Osteocyte (in vitro differentiated cells): ENCODE results near the gene PIMREG. TPM values are rescaled to one million over a fixed set of nuclear protein-coding genes. Genes with fewer than 3 reads are reported as not detected.

Experiments used
- DNase-seq: peaks from one replicate; pipeline ENCODE4 v3.0.0; 2021; ENCODE audit warnings: mixed read lengths; ENCODE audit not compliant: unreplicated experiment; ENCODE audit errors: extremely low spot score
- H3K27ac Mint-ChIP-seq: one replicate; pipeline ENCODE4 v1.8.0; 2021; ENCODE audit warnings: mild to moderate bottlenecking, mixed read lengths; ENCODE audit not compliant: unreplicated experiment
- H3K27me3 Mint-ChIP-seq: one replicate; pipeline ENCODE4 v1.8.0; 2021; ENCODE audit warnings: mixed read lengths; ENCODE audit not compliant: unreplicated experiment
- H3K36me3 Mint-ChIP-seq: one replicate; pipeline ENCODE4 v1.8.0; 2021; ENCODE audit warnings: mixed read lengths; ENCODE audit not compliant: unreplicated experiment
- H3K4me1 Mint-ChIP-seq: one replicate; pipeline ENCODE4 v1.8.0; 2021; ENCODE audit warnings: mixed read lengths; ENCODE audit not compliant: unreplicated experiment
- H3K4me3 Mint-ChIP-seq: one replicate; pipeline ENCODE4 v1.8.0; 2021; ENCODE audit warnings: mild to moderate bottlenecking, moderate library complexity, mixed read lengths; ENCODE audit not compliant: unreplicated experiment
- H3K9me3 Mint-ChIP-seq: one replicate; pipeline ENCODE4 v1.8.0; 2021; ENCODE audit warnings: mixed read lengths; ENCODE audit not compliant: unreplicated experiment
- CTCF ChIP-seq: fragments of 200-600 bp; sonication (generic); IDR thresholded peaks from 2 replicates; pipeline ENCODE4 v1.5.0; 2021; ENCODE audit warnings: antibody characterized with exemption, mild to moderate bottlenecking, moderate library complexity
- long read RNA-seq: library from polyadenylated mRNA; unstranded; transcript quantifications from one replicate; pipeline ENCODE4 v2.0.0, GENCODE V29; 2021
- total RNA-seq: library from RNA; stranded (reverse); gene quantifications from 2 replicates; pipeline ENCODE4 v1.2.1, GENCODE V29; 2021

Gene PIMREG
- total RNA-seq, result 8.0 and 8.9 TPM in 2 replicates
- long read RNA-seq, transcript PIMREG-205 (6 exons, 1,948 nt), result major isoform, 20 of 22 reads
- long read RNA-seq, partial matches to known transcripts, result 0 of 22 reads
- long read RNA-seq, other reads (novel, unspliced or antisense), result 2 of 22 reads

GRCh38 chr17:6443692-6444570 is at the start of gene PIMREG:
Gene PIMREG (plus strand): TSS chr17:6444455. CDS start chr17:6445111, 656 bp downstream.
- H3K9me3 Mint-ChIP-seq, result no peaks in the 10 kb centered on the region
- peak within 1 kb of the TSS; percentile 94 for H3K27ac Mint-ChIP-seq
- peak; percentile 98 for DNase-seq
- no peak for TF ChIP-seq CTCF
- peak within 1 kb of the TSS; percentile 98 for H3K4me3 Mint-ChIP-seq
- H3K36me3 Mint-ChIP-seq, result no peaks in the 10 kb centered on the region
- peaks cover 21% of the 10 kb centered on the region for H3K27me3 Mint-ChIP-seq
- peaks cover 12% of the 10 kb centered on the region for H3K4me1 Mint-ChIP-seq

GRCh38 chr17:6398955-6399354 is 45.3 kb upstream of the PIMREG start:
- TF ChIP-seq CTCF, result no peak
- Mint-ChIP-seq H3K4me3 (no peak overlapping the region), H3K27ac (no peak overlapping the region), H3K27me3 (peaks cover 19% of the 10 kb centered on the region), H3K4me1 (no peaks in the 10 kb centered on the region), H3K9me3 (no peaks in the 10 kb centered on the region), H3K36me3 (no peaks in the 10 kb centered on the region)
- DNase-seq, result no peak

GRCh38 chr17:6402258-6402657 is 42.0 kb upstream of the PIMREG start:
- no peaks in the 10 kb centered on the region for H3K9me3 Mint-ChIP-seq
- no peak overlapping the region for H3K27ac Mint-ChIP-seq
- TF ChIP-seq CTCF, result no peak
- no peak for DNase-seq
- H3K4me1 Mint-ChIP-seq, result no peaks in the 10 kb centered on the region
- peaks cover 15% of the 10 kb centered on the region for H3K27me3 Mint-ChIP-seq
- H3K36me3 Mint-ChIP-seq, result peaks cover 1% of the 10 kb centered on the region
- H3K4me3 Mint-ChIP-seq, result no peak overlapping the region

- no peak for DNase-seq
- Mint-ChIP-seq H3K36me3 (peaks cover 1% of the 10 kb centered on the region), H3K9me3 (no peaks in the 10 kb centered on the region), H3K27ac (no peak overlapping the region), H3K27me3 (peaks cover 12% of the 10 kb centered on the region), H3K4me3 (no peak overlapping the region), H3K4me1 (no peaks in the 10 kb centered on the region)
- TF ChIP-seq CTCF, result no peak
Measured at GRCh38 chr17:6408276-6408675, 36.0 kb upstream of the PIMREG start.

- no peaks in the 10 kb centered on the region for H3K9me3 Mint-ChIP-seq
- H3K27me3 Mint-ChIP-seq, result peaks cover 9% of the 10 kb centered on the region
- no peak overlapping the region for H3K27ac Mint-ChIP-seq
- no peak for TF ChIP-seq CTCF
- no peak for DNase-seq
- H3K4me3 Mint-ChIP-seq, result no peak overlapping the region
- H3K4me1 Mint-ChIP-seq, result no peaks in the 10 kb centered on the region
- peaks cover 1% of the 10 kb centered on the region for H3K36me3 Mint-ChIP-seq
Measured at GRCh38 chr17:6408735-6409134, 35.5 kb upstream of the PIMREG start.
